Activated CD4-positive, CD25-positive, alpha-beta regulatory T cell (primary cell): ENCODE data around the gene BRD4.

Experiments
- DNase-seq, 4 experiments: peaks; one replicate each; lab custom pipeline; 2025; lab: John Stamatoyannopoulos, UW

The BRD4 gene

DNA sequence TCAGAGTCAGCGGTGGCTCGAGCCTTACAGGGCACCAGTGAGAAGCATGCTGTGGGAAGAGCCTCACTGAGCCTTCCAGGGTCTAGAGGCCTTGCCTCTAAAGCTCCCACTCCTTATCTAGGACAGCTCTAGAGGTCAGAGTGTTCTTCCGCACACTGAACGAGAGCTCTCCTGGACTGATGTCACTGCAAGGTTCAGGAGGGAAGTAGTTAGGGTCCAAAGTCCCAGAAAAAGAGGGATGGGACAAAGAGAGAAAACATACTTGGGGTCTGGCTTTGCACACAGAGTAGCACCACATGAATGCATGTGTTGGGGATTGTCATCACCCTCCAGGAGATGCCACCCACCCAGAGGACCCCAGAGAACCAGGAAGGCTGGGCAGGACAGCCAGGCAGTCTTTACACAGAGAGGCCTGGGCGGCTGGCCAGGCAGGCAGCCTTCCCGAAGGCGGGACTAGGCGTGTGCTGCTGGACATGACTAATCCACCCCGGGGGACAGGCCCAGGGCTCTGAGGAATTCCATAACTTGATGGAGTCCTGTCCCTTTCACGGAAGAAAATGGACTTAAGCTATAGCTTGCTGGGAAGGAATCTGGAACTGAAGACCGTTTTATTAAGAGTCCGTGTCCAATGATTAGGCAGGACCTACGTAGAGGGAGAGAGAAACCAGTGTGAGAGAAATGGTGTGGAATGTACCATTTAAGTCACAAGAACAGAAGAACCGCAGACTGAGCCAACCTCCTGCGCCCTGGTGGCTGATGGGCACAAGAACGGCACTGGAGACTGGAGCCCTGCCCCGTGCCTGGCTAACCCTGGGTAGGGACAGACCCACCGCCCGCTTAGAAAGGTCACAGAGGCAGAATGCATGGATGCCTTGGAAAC lies 83.5 kb downstream of the BRD4 start:
- no peak for DNase-seq

DNA sequence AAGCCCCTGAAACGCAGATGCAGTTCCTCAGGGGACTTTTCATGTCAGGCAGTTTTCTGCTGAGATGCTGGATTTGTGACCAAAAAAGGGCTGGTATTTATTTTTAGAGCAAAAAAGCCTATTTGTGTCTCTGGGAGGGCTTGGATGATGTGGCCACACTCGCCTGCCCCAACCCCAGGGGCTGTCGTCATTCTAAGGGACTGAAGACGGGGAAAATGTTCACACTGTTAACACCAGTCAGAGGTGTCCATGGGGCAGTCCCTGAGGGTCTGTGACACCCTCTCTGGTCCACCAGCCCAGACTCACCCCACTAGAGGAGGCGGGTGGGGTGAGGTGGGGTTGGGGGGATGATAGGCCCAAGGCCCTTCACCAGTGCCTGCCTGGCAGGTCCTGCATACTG lies 84.2 kb downstream of the BRD4 start:
- no peak for DNase-seq

DNA sequence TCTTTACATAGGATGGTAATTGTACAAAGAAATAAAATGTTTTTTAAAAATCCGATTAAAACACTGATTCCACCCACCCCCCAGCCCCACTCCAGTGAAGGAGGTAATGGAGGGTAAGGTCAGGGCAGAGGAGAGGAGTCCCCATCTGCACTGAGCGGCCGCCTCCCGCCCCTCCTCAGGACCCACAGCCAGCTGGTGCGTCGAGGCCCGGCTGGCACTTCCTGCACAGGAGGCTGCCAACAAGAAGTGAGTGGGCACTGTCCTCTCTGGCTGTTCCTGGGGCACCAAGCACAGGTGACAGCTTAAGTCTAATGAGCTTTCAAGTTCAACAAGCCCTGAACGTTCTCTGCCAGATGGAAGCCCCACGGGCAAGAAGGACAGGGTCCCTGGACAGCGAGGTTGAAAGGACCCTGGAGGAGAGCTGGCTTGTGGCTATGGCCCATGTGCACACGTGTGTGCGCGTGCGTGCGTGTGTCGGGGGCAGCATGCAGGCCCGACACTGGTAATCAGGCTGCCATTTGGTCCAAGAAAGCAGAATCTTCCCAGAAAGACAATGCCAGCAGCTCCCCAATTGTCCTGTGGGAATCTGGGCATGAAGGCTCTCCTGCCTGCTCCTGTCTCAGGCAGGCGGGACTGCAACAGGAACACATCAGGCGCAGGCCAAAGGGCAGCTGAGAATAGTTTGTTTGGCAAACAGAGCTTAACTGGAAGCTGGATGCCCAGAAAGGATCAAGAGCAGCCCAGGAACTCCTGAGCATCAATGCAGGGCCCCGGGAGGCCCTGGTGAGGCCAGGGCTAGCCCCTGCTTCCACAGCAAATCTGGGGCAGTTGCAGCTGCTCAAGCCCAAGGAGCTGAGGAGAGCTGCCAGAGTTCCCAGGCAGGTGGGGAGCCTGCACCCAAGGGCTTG lies 85.0 kb downstream of the BRD4 start:
- DNase-seq, result no peak

DNA sequence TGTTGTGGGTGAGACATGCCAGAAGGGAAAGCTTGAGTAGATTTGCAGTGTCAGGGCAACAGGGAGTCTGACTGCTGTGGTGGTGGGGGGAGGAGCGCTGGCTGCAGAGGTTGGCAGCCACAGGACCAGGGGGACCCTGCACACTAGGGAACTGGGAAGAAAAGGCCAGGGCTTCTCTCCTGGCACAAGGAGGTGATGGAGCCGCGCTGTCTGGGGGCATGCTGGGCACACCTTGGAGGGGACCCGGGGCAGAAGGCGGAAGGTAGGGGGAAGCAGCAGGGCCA lies 86.2 kb downstream of the BRD4 start:
- no peak for DNase-seq

DNA sequence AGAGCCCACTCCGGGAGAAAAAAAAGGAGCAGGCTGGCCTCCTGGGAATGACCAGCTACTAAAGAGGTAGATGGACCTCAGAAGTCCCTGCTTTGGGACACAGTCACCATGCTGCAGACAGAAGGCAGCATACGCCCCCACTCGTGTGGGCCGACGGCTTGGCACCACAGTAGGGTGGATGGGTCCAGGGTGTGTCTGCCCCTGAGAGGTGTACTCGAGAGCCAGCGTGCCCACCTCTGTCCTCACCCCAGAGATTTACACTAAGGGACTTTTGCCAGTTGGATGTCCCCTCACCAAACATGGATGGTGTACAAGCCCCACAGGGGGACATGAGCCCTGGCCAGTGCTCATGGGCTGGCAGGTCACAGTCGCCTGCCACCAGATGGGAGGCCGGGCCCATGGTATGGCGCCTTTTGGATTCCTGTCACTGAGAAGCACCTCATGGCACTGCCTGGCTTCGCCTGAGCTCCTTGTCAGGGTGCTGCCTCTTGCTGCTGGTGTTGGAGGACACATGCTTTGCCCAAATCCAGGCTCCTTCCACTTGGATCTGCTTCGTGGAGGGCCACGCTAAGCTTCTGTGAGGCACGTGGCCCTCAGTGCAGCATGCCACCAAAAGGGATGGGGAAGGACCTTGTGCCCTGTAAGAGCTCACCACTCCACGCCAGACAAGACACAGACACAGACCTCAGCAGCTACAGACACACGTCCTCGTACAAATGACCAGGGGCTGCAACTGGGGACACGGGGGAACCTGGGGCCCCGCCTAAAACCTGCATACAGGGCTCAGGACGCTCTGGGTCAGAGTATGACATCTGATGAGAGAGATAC lies 86.8 kb downstream of the BRD4 start:
- DNase-seq, result no peak

DNA sequence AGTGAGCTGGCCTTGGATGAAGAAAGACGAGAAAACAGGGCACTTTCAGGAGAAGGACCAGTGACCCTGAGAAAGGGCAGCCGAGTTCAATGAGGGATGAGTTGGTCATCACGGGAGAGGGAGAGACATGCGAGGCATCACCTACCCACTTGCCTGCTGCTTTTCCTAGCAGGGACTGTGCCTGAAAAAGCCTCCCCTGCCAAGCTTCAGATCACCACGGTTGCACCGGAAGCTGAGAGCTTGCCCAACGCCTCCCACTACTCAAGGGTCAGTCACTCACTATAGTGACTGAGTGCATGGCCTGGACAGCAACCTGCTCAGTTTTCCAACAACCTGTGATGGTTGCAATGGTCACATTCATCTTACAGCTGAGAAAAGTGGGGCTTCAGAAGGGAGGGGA lies 87.5 kb downstream of the BRD4 start:
- DNase-seq, result no peak

DNA sequence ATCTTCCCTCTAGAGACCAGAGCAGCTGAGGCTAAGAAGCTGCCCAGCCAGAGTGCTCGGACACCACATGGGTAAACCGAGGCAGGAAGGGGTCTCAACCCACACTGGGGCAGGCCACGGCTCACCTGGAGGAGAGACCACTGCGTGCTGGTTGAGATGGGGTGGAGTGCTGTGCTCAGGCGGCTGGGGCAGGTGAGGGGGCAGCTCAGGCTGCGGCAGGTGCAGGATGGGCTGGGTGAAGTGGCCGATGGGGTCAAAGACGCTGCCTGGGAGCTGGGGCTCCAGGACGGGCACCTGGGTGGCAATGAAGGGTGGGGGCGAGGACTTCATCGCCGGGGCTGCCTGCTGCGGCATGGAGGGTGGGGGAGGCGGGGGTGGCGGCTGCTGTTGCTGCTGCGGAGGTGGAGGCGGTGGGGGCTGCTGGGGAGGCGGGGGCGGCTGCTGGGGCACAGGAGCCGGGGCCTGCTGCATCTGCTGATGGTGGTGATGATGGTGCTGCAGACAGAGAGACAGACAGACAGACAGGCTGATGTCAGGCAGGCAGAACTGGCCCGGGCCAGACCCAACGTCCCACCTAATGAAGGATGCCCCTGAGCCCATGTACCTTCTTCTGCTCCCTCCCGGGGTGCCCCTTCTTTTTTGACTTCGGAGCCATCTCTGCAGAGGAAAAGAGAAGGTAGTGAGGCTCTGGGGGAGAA lies 88.1 kb downstream of the BRD4 start:
- DNase-seq, result no peak

DNA sequence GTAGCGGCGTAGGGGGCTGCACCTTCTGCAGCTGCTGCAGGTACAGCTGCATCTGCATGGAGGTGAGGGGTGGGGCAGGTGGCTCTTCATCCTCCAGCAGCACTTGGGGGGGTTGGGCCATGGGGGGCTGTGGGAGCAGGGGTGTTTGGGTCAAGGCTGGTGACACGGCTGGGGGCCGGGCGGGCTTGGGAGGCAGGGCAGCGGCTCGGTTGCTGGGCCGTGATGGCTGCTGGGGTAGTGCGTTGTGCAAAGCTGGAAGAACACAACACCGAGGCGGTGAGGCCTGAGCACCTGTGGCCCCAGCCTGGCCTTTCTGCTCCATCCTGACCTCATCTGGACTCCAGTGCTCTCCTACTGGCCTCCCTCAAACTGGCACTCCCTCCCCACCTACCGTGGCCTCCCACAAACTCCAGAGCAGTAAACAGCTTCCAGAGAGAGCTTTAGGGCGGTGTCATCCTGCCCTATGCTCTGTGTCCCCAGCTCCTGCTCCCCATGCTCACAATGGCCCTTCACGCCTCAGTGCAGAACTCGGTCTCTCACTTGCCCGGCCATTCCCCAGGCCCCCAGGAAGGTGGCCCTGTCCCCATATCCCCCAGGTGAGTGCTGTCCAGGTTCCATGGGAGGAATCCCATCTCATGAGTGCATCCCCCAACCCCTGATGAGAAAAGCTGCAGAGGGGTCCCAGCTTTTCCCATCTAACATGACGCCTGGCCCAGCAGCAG lies 88.9 kb downstream of the BRD4 start:
- DNase-seq, result no peak

DNA sequence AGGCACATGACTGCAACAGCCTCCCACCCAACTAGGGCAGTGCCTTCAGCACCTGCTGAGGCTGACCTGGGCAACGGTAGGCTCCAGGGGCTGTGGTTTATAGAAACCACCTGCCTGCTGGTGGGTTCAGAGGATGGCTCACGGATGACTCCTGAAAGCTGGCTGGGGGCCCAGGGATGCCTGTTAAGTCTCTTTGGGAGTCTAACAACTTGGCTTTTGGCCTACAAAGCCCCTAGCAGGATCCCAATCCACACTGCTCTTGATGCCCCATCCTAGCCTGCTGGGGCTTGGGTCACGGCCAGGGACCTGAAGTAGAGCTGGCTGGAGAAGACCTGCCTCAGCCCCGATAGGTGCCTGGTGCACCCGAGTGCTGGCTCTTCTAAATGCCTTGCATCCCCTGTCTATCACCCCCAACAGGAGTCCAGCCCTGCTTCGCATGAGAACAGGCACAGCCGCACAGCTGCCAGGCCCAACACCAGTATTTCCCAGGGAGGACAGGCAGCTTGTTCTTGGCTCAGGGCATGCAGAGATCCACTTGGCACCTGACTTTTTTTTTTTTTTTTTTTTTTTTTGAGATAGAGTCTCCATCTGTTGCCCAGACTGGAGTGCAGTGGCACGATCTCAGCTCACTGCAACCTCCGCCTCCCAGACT lies 91.0 kb downstream of the BRD4 start:
- no peak for DNase-seq

DNA sequence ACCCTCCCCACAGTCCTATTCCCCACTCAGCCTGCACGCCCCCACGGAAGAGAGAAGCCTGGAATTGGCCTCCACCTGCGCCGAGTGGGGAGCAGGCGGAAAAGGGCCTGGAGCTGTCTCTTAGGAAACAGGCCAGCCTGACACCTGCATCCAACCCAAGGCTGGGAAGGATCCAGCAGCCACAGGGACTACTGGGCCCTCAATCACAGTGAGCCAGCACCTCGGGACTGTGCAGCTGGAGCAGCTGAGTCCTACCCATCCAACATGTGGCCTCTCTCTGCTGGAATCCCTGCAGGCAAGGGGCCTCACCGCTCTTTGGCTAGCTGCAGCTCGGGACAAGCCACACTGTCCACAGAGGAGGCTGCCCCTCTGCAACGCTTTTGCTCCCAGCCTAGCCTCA lies 91.8 kb downstream of the BRD4 start:
- DNase-seq, result no peak

DNA sequence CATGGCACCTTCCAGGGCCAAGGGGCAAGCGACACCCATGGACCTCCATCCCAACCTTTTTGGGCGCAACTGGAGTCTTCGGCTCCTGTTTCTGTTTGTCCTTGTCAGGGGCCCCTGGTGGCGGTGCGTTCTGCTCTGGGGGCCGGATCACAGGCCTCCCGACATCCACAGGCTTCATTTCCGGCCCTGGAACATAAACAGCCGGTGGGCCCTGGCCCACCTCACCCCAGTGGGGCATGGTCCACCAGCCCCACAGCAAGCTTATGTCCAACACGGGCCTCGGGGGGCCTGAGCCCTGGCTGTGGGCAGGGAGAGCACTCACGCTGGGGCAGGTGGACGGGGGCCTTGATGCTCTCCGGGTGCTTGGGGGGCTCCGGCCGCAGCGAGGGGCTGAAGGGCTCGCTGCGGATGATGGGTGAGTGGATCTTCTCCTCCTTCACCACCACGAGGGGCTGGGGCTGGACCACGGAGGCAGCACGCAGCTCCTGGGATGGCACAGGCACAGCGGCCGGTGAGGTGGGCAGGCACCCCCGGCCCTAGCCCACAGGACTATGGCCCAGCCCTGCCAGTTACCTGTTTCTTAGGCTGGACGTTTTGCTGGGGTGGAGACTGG lies 92.9 kb downstream of the BRD4 start:
- no peak for DNase-seq

DNA sequence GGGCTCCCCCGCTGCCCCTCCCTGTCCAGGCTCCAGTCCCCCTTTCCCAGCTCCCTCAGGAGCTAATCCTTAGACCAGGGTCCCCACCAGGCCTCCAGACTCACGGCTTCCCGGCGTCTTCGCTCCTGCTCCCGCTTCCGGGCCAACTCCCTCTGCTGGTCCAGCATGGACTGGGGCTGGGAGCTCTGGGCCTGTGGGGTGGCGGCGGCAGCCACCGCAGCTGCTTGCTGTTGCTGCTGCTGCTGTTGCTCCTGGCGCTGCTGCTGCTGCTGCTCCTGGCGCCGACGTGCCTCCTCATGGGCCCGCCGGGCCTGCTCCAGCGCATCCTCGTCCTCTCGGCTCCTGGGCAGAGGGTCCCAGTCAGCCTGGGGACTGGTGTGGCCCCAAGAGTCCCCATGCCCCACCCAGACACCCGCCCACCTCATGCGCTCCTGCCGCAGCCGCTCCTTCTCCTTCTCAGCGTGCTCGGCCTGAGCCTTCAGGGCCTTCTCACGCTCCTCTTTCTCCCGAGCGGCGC lies 93.6 kb downstream of the BRD4 start:
- no peak for DNase-seq

DNA sequence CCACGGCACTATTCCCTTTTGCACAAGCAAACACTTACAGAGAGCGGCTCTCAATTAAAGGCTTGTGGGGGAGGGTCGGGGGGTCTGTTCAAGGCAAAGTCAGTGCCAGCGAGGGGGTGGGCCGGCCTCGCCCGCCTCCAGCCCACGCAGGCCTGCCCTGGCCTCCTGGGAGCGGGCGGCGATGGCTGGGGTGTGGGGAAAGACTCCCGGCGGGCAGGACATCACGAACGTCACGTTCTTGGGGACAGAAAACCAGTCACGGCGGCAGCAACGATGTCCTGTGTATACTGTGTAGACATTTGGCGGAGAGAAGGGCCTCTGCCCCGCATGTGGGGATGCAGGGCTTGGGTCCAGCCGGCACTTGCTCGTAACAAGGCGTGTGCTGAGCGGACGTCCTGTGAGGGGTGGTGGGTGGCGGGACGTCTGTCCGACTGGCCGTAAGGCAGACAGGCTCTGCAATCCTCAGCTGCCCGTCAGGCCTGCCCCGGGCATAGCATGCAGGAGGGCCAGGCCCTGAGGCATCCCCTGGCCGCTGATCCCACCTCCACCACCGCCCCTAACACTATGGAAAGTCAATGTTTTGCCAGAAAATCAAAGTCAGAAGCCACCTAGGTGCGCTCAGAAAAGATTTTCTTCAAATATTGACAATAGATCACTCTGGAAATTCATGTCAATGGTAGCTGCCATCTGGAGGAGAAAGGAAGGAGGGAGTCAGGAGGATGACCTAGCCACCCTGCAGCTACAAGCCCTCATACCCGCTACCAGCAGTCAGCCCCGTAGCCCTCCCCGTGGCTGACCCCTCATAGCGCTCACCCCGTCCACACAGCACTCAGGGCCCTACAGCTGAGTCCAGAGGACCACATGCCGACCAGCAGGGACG lies 94.3 kb downstream of the BRD4 start:
- no peak for DNase-seq

DNA sequence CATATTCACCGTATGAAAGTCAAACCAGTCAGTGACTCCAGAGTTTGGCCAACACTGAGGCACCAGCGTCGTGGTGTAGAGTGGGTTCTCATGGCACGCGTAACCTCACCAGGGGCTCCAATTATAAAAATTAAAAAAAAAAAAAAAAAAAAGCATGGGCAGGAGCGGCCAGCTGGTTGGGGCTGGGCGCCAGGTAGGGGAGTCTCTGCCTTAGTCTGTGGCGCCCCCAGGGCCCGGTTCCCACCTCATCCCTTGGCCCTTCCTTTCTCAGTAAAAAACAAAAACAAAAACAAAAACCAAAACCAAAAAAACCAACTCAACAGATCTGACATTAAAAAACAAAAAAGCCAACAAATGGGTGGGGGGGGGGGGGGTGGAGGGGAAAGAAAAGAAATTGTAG lies 95.5 kb downstream of the BRD4 start:
- no peak for DNase-seq

DNA sequence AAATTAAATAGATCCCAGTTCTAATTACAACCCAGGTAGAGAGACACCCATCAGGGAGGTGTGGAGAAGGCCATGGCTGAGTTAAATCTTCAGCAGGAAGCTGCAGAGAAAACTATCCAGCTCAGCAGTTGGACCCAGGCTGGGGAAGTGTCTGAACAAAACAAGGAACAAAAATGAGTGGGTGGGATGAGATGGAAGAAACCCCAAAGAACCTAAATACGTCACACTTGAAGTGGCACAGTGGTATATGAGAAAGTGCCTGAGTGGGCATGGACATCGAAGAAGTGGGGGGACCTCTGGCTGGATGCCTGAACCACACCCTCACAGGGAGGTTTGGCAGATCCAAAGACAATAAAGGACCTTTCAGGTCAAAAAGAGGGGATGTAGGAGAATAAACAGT lies 96.6 kb downstream of the BRD4 start:
- DNase-seq, result no peak

DNA sequence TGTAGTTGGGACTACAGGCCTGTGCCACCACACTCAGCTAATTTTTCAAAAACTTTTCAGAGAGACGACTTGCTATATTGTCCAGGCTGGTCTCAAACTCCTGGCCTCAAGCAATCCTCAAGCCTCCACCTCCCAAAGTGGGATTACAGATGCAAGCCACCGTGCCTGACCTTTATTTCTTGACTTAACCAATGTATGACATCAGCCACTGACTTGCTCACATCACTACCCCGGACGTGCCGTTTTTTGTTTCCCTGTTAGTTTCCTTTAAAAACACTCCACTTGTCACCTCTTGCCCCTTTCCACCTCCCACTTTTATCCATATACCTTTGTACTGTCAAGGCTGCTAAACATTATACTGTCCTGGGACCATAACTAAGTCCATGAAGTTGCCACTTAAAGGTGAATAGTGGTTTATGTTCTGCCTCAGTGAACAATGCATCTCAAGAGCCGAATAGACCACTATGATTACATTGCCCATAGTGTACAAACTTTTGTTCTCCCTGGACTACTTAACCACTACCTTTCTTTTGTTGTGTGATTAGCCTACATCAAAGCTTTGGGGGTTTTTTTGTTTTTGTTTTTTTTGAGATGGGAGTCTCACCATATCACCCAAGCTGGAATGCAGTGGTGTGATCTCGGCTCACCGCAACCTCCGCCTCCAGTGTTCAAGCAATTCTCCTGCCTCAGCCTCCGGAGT lies 97.8 kb downstream of the BRD4 start:
- DNase-seq, result no peak

DNA sequence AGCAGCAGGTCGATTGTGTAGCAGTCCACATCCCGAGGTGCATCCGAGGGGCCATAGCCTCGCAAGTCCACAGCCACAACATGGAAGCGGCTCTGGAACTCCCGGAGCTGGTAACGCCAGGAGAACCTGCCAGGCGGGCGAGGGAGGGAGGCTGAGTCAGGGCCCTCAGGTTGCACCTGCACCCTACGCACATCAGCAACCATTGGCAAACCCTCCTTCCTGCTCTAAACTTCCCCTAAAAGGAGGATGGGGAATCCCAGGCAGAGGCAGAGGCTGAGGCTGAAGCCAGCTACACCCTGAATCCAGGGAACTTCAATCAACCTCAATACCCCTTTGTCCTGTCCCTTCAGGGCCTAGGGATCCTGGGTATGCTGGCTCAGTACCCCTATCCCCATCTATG lies 101.1 kb downstream of the BRD4 start:
- DNase-seq, result no peak

DNA sequence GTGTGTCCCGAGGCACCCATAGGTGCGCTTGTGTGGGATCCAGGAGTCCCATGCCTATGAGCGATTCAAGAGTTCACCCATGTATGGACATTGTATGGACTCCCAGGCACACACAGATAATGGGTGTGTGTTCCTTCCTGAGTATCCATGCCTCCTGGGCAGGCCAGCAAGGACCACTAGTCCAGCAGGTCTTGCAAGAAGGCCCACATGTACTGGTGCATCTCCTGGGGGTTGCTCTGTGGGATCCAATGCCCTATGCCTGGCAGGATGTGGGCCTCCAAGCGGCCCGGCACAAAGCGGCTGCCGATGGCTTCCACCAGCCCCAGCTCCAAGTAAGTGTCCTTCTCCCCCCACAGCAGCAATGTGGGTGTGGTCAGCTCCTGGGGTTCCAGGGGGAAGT lies 105.1 kb downstream of the BRD4 start:
- DNase-seq, result no peak
